GM21528 (cell line): ENCODE measurements around the gene ASPA.

Source experiments
- ATAC-seq: cut with Tn5 transposase; IDR thresholded peaks from one replicate; pipeline ENCODE4 v1.9.1; 2021; ENCODE audit warnings: mild to moderate bottlenecking, moderate library complexity; ENCODE audit not compliant: unreplicated experiment, low FRiP score

ASPA gene

GRCh38 chr17:3532859-3533142 is 57.0 kb downstream of the ASPA start:
- ATAC-seq, result no peak

- ATAC-seq, result no peak
Measured at GRCh38 chr17:3533752-3534151, 58.0 kb downstream of the ASPA start.

- ATAC-seq, result no peak
Measured at GRCh38 chr17:3534881-3535252, 59.1 kb downstream of the ASPA start.

- ATAC-seq, result no peak
Measured at GRCh38 chr17:3535253-3535995, 59.6 kb downstream of the ASPA start.

GRCh38 chr17:3536716-3537115 is 60.9 kb downstream of the ASPA start:
- ATAC-seq, result no peak

GRCh38 chr17:3539881-3540540 is 64.2 kb downstream of the ASPA start:
- no peak for ATAC-seq

- no peak for ATAC-seq
Measured at GRCh38 chr17:3542410-3543088, 66.8 kb downstream of the ASPA start.

GRCh38 chr17:3543453-3543852 is 67.7 kb downstream of the ASPA start:
- no peak for ATAC-seq

- ATAC-seq, result no peak
Measured at GRCh38 chr17:3544365-3544764, 68.6 kb downstream of the ASPA start.

- ATAC-seq, result no peak
Measured at GRCh38 chr17:3545151-3545550, 69.4 kb downstream of the ASPA start.

GRCh38 chr17:3546521-3546920 is 70.7 kb downstream of the ASPA start:
- ATAC-seq, result no peak

GRCh38 chr17:3546997-3547396 is 71.2 kb downstream of the ASPA start:
- no peak for ATAC-seq

- ATAC-seq, result no peak
Measured at GRCh38 chr17:3547628-3548027, 71.8 kb downstream of the ASPA start.

GRCh38 chr17:3549610-3550162 is 73.9 kb downstream of the ASPA start:
- no peak for ATAC-seq

GRCh38 chr17:3551189-3551588 is 75.4 kb downstream of the ASPA start:
- ATAC-seq, result no peak

- ATAC-seq, result no peak
Measured at GRCh38 chr17:3552916-3553315, 77.1 kb downstream of the ASPA start.
